GM18517 (cell line): ENCODE results near the gene DOCK4.

Source experiments
- ATAC-seq: cut with Tn5 transposase; IDR thresholded peaks from one replicate; pipeline ENCODE4 v1.9.1; 2021; ENCODE audit warnings: mild to moderate bottlenecking, moderate library complexity; ENCODE audit not compliant: unreplicated experiment

Gene DOCK4

DNA sequence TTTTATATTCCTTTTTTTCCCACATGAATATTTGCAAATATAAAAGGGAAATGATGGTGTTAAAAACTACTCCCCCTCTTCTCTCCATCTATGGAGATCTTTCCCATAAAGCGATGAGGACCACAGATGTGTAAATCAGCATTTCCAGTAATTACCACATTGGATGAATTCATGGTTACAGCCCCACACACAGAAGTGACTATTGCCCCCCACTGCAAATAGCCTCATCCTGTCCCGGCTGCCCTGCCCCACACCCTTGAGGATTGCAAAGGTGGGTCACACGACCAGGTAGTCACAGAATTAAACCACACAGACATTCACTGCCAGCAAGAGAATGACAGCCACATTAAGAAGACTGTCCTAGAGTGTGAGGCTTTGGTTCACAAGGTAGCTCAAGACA lies 145.1 kb downstream of the DOCK4 start:
- no peak for ATAC-seq

- no peak for ATAC-seq
These were observed 145.6 kb downstream of the DOCK4 start for GRCh38 chr7:112060625-112061024.

- no peak for ATAC-seq
These were observed 146.5 kb downstream of the DOCK4 start for GRCh38 chr7:112059675-112060074.

DNA sequence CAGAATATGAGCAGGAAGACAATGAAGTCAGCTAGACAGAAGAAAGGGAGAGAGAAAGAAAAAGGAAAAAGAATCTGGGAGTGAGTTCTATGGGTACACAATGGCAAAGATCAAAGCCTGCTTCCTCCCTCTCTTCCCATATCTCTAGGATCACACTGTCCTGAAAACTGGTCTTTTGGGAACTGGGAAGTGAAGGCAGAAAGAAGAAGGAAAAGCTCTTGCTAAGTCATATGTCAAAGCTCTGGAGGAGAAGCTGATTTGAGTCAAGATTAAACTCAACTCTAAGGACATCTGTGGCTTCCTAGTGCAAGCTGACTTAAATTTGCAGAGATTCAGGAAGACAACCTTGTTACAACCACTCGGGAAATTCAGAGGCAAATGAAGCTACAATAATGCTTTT lies 147.5 kb downstream of the DOCK4 start:
- ATAC-seq: no peak

- ATAC-seq: no peak
These were observed 149.8 kb downstream of the DOCK4 start for GRCh38 chr7:112056409-112056808.

DNA sequence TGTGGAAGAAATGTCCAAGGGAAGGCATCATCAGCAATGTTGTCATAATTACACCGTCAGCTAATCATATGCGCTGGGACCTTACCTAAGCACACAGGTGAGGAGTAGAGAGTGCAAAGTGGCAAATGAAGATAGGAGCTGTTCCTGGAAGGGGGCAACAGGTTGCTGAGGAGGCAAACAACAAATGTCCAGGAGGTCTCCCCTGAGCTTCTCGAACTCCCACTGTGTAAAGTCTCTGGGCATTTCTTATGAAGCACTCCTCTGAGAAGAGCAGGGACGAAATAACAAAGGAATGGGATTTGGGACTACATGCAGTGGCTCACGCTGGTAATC lies 152.5 kb downstream of the DOCK4 start:
- no peak for ATAC-seq

DNA sequence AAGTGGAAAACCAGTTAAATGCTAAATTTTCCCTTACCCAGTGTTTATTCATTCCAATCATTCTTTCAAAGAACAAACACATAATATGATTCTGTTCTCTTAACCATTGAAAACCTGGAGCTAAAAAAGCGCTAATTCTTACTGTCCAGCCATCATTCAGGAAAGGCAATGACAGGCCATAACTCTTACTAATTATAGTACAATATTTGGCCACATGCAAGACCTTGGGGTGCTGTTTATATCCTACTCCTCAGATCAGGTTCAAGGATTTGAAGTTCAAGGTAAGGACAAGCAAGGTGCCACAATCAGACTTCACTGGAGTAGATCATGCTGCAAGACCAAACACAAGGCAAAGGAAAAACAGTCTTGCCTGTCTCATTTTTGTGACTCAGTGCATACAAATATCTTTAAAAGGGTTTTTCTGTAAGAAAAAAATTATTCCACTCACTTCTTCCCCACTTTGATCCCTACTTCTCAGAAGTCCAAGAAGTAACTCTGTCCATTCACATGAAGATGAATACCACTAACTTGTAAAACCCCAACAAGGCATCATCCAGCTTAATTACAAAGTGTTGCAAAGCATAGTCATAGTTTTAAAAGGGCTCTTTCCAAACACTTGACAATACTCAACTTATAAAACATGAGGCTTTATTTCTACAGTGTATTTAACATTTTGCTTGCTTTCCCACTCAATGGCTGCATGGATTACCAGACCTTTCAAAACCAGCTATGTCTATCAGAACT lies 153.0 kb downstream of the DOCK4 start:
- no peak for ATAC-seq

DNA sequence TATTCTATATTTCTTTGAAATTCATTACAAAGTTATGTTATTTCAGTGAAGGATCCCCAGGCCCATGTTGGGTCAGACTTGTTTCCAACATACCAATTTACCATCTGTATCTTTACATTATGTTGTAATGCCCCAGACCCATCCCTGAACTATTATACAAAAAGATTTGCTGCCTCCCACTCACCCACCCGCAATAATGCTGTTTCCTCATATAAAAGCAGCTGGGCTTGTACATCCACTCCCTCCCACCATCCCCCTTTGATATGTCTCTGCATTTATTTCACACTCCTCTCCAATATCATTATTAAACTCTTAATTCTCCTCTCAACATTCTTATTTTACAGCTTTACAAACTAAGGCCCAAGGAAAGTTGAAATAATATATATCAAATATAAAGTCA lies 153.7 kb downstream of the DOCK4 start:
- no peak for ATAC-seq

- ATAC-seq: no peak
These were observed 155.8 kb downstream of the DOCK4 start for GRCh38 chr7:112050250-112050881.

DNA sequence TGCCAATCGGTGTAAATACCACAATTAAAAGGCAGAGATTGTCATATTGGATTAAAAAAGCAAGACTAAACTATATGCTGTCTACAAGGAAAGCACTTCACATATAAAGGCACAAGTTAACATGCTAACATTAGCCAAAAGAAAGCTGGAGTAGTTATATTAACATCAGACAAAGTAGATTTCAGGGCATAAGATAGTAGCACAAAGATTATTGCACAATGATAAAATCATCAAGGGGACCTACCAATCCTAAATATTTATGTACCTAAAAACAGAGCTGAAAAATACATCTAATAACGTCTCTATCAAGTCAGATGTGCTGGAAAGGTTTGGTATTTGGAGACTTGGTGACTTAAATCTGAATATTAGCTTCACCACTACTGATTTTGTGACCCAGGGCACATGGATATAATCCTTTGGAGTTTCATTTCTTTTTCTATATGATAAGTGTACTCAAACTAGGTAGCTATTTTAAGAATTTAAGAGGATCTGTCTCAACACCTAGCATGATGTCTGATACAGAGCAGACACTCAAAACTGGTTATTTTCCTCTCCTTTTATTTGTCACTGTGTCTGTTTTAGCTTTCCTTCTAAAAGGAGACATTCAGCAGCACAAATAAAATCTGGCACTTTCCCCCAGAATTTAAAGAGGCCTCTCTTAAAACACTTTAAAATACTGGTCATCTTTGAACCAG lies 156.5 kb downstream of the DOCK4 start:
- ATAC-seq: no peak

DNA sequence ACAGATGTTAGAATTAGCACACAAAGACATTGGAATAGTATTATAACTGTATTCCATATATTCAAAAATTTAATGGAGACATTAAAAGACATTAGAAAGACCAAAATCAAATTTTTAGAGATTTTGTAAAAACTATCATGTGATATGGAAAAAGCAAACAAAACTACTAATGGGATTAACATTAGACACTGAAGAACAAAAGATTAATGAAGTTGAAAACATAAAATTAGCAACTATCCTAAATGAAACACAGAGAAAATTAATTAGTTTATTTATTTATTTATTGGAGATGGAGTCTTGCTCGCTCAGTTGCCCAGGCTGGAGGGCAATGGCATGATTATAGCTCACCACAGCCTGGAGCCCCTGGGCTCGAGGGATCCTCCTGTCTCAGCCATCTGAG lies 158.8 kb downstream of the DOCK4 start:
- ATAC-seq: no peak

DNA sequence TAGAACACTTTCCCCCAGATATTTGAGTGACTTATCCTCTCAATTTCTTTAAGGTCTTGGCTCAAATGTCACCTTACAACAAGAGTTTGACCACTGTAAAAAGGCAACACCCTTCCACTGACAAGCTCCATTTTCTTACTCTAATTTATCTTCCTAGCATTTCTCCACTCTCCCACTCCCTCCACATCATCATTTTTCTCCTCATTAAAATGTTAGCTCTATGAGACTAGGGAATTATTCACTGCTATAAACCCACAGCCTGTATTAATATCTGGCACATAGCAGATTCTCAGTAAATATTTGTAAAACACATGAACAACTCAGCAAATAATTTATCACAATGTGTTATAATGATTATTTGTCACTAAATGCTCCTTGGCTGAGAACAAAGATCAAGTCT lies 161.0 kb downstream of the DOCK4 start:
- ATAC-seq: no peak

DNA sequence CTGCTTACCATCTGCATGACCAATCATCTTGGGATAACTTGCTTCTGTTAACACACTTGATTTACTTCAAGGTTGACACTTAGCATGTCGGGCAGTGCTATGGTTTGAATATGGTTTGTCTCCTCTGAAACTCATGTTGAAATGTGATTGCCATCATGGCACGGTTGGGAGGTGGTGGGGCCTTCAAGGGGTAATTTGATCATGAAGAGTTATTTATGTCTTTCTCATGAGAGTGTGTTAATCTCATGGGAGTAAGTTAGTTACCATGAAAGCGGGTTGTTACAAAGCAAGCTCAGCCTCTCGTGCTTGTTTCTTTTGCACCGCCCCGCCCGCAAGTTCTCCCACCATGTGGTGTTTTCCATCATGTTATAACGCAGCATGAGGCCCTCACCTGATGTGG lies 163.6 kb downstream of the DOCK4 start:
- ATAC-seq: no peak

DNA sequence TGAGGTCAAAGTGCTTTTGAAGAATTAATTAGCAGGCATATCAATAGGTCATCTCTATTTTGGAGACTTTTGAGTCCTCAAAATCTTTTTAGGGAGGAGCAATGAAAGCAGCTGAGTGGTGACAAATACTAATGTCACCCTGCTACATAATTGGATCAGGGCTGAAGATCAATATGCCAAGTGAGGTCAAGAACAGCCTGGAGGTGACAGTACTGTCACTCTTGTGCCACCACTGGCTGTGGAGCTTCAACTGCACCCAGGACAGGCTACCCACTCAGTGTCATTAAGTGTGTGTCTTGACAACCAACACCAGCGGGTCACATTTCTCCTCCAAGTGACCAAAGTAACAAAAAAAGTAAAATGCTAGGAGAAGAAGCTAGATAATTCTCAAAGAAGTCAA lies 167.8 kb downstream of the DOCK4 start:
- no peak for ATAC-seq

- no peak for ATAC-seq
These were observed 170.1 kb downstream of the DOCK4 start for GRCh38 chr7:112036071-112036470.

- no peak for ATAC-seq
These were observed 174.5 kb downstream of the DOCK4 start for GRCh38 chr7:112031689-112032088.

DNA sequence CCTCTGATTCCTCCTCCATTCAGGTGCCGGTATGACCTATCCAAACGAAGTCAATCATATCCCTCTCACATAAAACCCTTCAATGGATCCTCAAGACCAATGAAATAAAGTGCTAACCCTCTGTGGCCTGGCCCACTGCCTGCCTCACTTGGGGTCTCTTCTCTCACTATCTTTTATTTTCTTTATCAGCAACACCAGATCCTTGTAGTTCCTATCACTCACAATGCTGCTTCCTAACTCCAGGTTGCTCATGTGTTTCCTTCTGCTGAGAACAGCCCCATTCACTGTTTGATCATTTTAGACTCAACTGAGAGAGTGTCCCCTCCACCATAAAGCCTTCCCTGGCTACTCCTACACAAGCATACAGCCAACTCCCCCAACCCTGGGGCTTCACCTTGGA lies 180.6 kb downstream of the DOCK4 start:
- no peak for ATAC-seq

DNA sequence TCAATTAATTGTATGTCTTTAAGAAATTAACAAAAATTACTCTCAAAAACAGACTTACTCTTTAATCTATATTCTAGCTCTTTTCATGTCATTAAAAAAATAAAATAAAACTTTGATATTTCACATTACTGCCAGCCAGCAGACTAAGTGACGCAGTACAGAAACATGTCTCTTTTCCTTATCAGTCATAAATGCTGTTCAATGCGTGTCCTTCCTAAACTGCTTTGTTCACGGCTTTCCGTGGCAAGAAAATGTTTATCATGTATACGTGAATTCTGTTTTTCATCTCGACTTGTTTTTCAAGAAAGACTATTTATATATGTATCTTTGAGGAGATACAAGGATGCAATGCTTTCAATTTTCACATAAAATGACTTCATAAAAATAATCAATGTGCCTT lies 182.4 kb downstream of the DOCK4 start:
- no peak for ATAC-seq

GRCh38 chr7:112023282-112023681 lies 182.9 kb downstream of the DOCK4 start:
- ATAC-seq: no peak

GRCh38 chr7:112022128-112022527 lies 184.1 kb downstream of the DOCK4 start:
- ATAC-seq: no peak

DNA sequence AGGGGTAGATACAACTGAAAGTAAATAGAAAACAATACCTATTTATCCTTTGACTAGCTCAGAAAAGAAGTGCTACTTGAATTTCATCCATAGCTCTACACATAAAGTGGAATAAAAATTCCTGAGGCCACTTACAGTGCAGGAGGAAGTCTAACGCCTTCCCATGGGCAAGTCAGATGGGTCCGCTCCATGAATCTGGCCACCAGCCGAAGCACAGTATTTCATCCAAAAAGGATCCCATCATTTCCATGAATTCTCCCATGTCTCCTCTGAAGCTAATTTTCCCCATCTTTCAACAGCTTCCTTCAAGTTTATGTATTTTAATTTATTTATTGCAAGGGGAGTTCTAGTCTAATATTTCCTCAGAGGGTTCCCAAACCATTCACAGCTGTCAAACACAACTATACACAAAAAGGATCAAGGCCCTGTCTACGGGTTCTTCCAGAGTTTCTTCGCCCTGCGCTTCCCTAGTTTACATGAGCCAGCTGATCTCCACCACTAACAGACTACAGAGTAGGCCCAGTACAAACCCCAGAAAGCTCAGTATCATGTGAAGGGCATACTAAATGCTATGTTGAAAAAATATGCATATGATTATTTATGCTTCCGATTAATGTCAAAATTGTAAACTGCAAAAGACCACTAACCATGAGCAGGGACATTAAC lies 184.7 kb downstream of the DOCK4 start:
- no peak for ATAC-seq

DNA sequence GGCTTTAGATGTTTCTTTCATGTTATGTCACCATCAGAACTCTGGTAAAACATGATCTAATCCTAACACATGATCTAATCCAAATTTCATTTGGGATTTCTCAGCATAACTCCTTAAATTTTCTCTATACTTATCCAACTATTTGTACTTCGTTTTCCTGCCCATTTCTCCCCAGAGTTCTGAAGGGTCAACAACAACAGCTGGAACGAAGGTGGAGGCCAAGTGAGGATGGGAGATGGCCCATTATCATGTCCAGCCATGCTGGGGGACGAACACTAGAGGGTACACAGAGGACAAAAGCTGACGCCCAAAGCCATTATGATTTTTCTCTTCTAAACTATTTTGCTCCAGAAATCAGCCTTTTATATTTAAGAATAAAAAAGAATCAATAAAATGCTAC lies 185.4 kb downstream of the DOCK4 start:
- ATAC-seq: no peak
